ENCODE data around the gene PRND. TPM values are rescaled to one million over a fixed set of nuclear protein-coding genes. Genes with fewer than 3 reads are reported as not detected.
"Not testable (repeated sequence)": the region's sequence is repeated elsewhere in the genome, so short reads cannot be mapped to it uniquely, and the experiment has no call there.

The PRND gene
- total and polyA plus RNA-seq, 2 experiments from 2014 or later = 0.10 TPM; not detected in 1

GRCh38 chr20:4702562-4703280 is 19.0 kb upstream of the PRND start (continued):
- TF ChIP-seq REST (IDR thresholded peaks at IDR 0.05; ENCODE audit: unreplicated experiment) (no peak), NANOG (IDR thresholded peaks at IDR 0.05; ENCODE audit: borderline replicate concordance) (no peak), POLR2AphosphoS5 (IDR thresholded peaks at IDR 0.05; ENCODE audit: low read depth) (no peak), EZH2 (IDR thresholded peaks at IDR 0.05; ENCODE audit: low read depth, unreplicated experiment) (no peak), EZH2phosphoT487 (IDR thresholded peaks at IDR 0.05; ENCODE audit: unreplicated experiment) (no peak)

- Histone ChIP-seq H3K4me3 (no peak overlapping the region), H3K79me2 (replicated peaks; ENCODE audit: insufficient read depth) (no peaks in the 10 kb centered on the region), H3K4me2 (no peak overlapping the region), H3F3A (replicated peaks; ENCODE audit: low read depth) (no peaks in the 10 kb centered on the region), H3K27me3 (ENCODE audit: insufficient read depth) (no peaks in the 10 kb centered on the region), H3K27ac (ENCODE audit: low read depth) (no peak overlapping the region), H3K4me1 (ENCODE audit: insufficient read depth) (peaks cover 17% of the 10 kb centered on the region), H4K20me1 (replicated peaks; ENCODE audit: insufficient read depth) (no peaks in the 10 kb centered on the region), H3K36me3 (ENCODE audit: insufficient read depth) (no peaks in the 10 kb centered on the region), H3K9me2 (ENCODE audit: insufficient read depth) (no peaks in the 10 kb centered on the region), H2AFZ (no peak overlapping the region)
- H3K4me1 Mint-ChIP-seq = peaks cover 24% of the 10 kb centered on the region
- no peak overlapping the region for H3K4me3 Mint-ChIP-seq
- H3K27ac Mint-ChIP-seq = no peak overlapping the region; the same call in 1 of the 2 replicates
- peaks cover 2% of the 10 kb centered on the region for H3K27me3 Mint-ChIP-seq (ENCODE audit: insufficient read depth, low read depth, poor library complexity)
- peaks cover 11% of the 10 kb centered on the region; the same call in 2 of the 3 replicates for H3K36me3 Mint-ChIP-seq (ENCODE audit: low read depth)
- ATAC-seq (no peak), DNase-seq (ENCODE audit: low spot score) (no peak)
- no peaks in the 10 kb centered on the region for H3K9me3 Mint-ChIP-seq
- TF ChIP-seq REST (IDR thresholded peaks at IDR 0.05; ENCODE audit: unreplicated experiment) (no peak), CREB1 (CRISPR knock-in tag; IDR thresholded peaks at IDR 0.05; ENCODE audit: low read depth) (no peak), CTCF (conservative IDR thresholded peaks at IDR 0.05; ENCODE audit: low read depth in 2 of 2) (no peak), POLR2AphosphoS5 (IDR thresholded peaks at IDR 0.05; ENCODE audit: low read depth) (no peak), STAT1 (IDR thresholded peaks at IDR 0.05; ENCODE audit: unreplicated experiment) (no peak), EZH2 (IDR thresholded peaks at IDR 0.05; ENCODE audit: low read depth, unreplicated experiment) (no peak), ETS1 (IDR thresholded peaks at IDR 0.05) (no peak)
Measured at GRCh38 chr20:4703281-4703676, 18.4 kb upstream of the PRND start.

GRCh38 chr20:4706941-4707340 is 14.8 kb upstream of the PRND start:
- peaks cover 30% of the 10 kb centered on the region for H3K4me1 Mint-ChIP-seq
- not testable (repeated sequence) for H3K27ac Mint-ChIP-seq; H3K9me2 ChIP-seq (ENCODE audit: insufficient read depth); H3K4me3 Mint-ChIP-seq; H3K9me3 Mint-ChIP-seq; H4K20me1 ChIP-seq (replicated peaks; ENCODE audit: insufficient read depth); H3K27me3 Mint-ChIP-seq (ENCODE audit: insufficient read depth, low read depth, poor library complexity); H3K79me2 ChIP-seq (replicated peaks; ENCODE audit: insufficient read depth); H3K36me3 Mint-ChIP-seq (ENCODE audit: low read depth); H3K27ac ChIP-seq (ENCODE audit: low read depth); H3K36me3 ChIP-seq (ENCODE audit: insufficient read depth); ATAC-seq; H3K4me3 ChIP-seq; H3K27me3 ChIP-seq (ENCODE audit: insufficient read depth); H2AFZ ChIP-seq; H3K4me2 ChIP-seq; H3F3A ChIP-seq (replicated peaks; ENCODE audit: low read depth); DNase-seq (ENCODE audit: low spot score)
- peaks cover 17% of the 10 kb centered on the region for H3K4me1 ChIP-seq (ENCODE audit: insufficient read depth)
